Neural progenitor cell (in vitro differentiated cells): ENCODE data around the gene ZBED4. TPM values are rescaled to one million over a fixed set of nuclear protein-coding genes. Genes with fewer than 3 reads are reported as not detected.

ENCODE experiments used
- DNase-seq: peaks from one replicate; pipeline ENCODE4 v3.0.0-alpha.2; 2016; ENCODE audit warnings: low spot score
- H2AFZ ChIP-seq: fragments of 200-600 bp; sonication (generic); replicated peaks from 2 replicates; pipeline ENCODE4 v1.6.1; 2016; ENCODE audit warnings: antibody characterized with exemption
- H3F3A ChIP-seq: fragments of 200-600 bp; sonication (generic); 2 replicates; pipeline ENCODE4 v1.6.1; 2016; ENCODE audit warnings: antibody characterized with exemption, low read depth
- H3K27ac ChIP-seq: fragments of 200-600 bp; sonication (generic); 2 replicates; pipeline ENCODE4 v1.5.1; 2016; ENCODE audit warnings: mild to moderate bottlenecking
- H3K27me3 ChIP-seq: fragments of 200-600 bp; sonication (generic); 2 replicates; pipeline ENCODE4 v1.6.1; 2016; ENCODE audit warnings: mild to moderate bottlenecking, moderate library complexity
- H3K36me3 ChIP-seq: fragments of 200-600 bp; sonication (generic); 2 replicates; pipeline ENCODE4 v1.5.1; 2016
- H3K4me1 ChIP-seq: fragments of 200-600 bp; sonication (generic); 2 replicates; pipeline ENCODE4 v1.6.1; 2016; ENCODE audit warnings: mixed run types
- H3K4me2 ChIP-seq: fragments of 200-600 bp; sonication (generic); 2 replicates; pipeline ENCODE4 v1.6.1; 2016
- H3K4me3 ChIP-seq: fragments of 200-600 bp; sonication (generic); 2 replicates; pipeline ENCODE4 v1.5.1; 2016
- H3K79me2 ChIP-seq: fragments of 200-600 bp; sonication (generic); 2 replicates; pipeline ENCODE4 v1.6.1; 2016; ENCODE audit warnings: low read depth
- H3K9ac ChIP-seq: fragments of 200-600 bp; sonication (generic); 2 replicates; pipeline ENCODE4 v1.6.1; 2016
- H3K9me3 ChIP-seq: fragments of 200-600 bp; sonication (generic); 2 replicates; pipeline ENCODE4 v1.5.1; 2016; ENCODE audit warnings: low read depth
- H4K20me1 ChIP-seq: fragments of 200-600 bp; sonication (generic); 2 replicates; pipeline ENCODE4 v1.6.1; 2016; ENCODE audit warnings: low read depth
- H3K27ac Mint-ChIP-seq: 3 replicates; pipeline ENCODE4 v1.8.0; 2021; ENCODE audit warnings: mixed read lengths
- H3K27me3 Mint-ChIP-seq: 2 replicates; pipeline ENCODE4 v1.8.0; 2022; ENCODE audit warnings: low read depth, mild to moderate bottlenecking, inconsistent platforms, moderate library complexity, mixed read lengths; ENCODE audit not compliant: insufficient read depth
- H3K36me3 Mint-ChIP-seq: 3 replicates; pipeline ENCODE4 v1.8.0; 2021; ENCODE audit warnings: mixed read lengths
- H3K4me1 Mint-ChIP-seq: 3 replicates; pipeline ENCODE4 v1.8.0; 2021; ENCODE audit warnings: mixed read lengths
- H3K4me3 Mint-ChIP-seq: 3 replicates; pipeline ENCODE4 v1.8.0; 2021; ENCODE audit warnings: mild to moderate bottlenecking, moderate library complexity, mixed read lengths
- H3K9me3 Mint-ChIP-seq: 3 replicates; pipeline ENCODE4 v1.8.0; 2020; ENCODE audit warnings: mixed read lengths
- CTCF ChIP-seq: fragments of 200-600 bp; sonication (generic); IDR thresholded peaks from 2 replicates; pipeline ENCODE4 v1.5.1; 2017; ENCODE audit warnings: antibody characterized with exemption, mild to moderate bottlenecking
- EZH2 ChIP-seq: fragments of 200-600 bp; sonication (generic); IDR thresholded peaks from 2 replicates; pipeline ENCODE4 v1.6.1; 2017; ENCODE audit warnings: antibody characterized with exemption, mild to moderate bottlenecking, moderate library complexity
- EZH2phosphoT487 ChIP-seq: fragments of 200-600 bp; sonication (generic); IDR thresholded peaks from 2 replicates; pipeline ENCODE4 v1.6.1; 2017; ENCODE audit warnings: antibody characterized with exemption
- total RNA-seq: library from RNA; depleted of rRNA; stranded (reverse); fragments of >200 nt; gene quantifications from 2 replicates; pipeline ENCODE4 v1.2.3, GENCODE V29; 2015; ENCODE audit warnings: low replicate concordance

ZBED4 gene
- total RNA-seq, 1 donor from 2014 or later = 23.1 TPM

GRCh38 chr22:49863931-49864330, 10.3 kb downstream of the ZBED4 start:
- Histone ChIP-seq H3K9me3 (peaks cover 4% of the 10 kb centered on the region), H3K4me3 (no peak overlapping the region), H3F3A (peaks cover 3% of the 10 kb centered on the region), H3K36me3 (peaks cover 7% of the 10 kb centered on the region), H3K27me3 (no peaks in the 10 kb centered on the region), H3K79me2 (peaks cover 99% of the 10 kb centered on the region), H3K27ac (no peak overlapping the region), H2AFZ (no peak overlapping the region), H4K20me1 (peaks cover 21% of the 10 kb centered on the region), H3K9ac (no peak overlapping the region), H3K4me2 (no peak overlapping the region), H3K4me1 (no peaks in the 10 kb centered on the region)
- Mint-ChIP-seq H3K27me3 (no peaks in the 10 kb centered on the region), H3K4me1 (no peaks in the 10 kb centered on the region), H3K9me3 (peaks cover 61% of the 10 kb centered on the region), H3K36me3 (peaks cover 56% of the 10 kb centered on the region), H3K4me3 (no peak overlapping the region), H3K27ac (no peak overlapping the region)
- no peak for DNase-seq
- no peak for TF ChIP-seq EZH2
- TF ChIP-seq CTCF = no peak
- no peak for TF ChIP-seq EZH2phosphoT487

- H3K9me3 Mint-ChIP-seq = peaks cover 71% of the 10 kb centered on the region
- H3K4me3 ChIP-seq = no peak overlapping the region
- H3K36me3 Mint-ChIP-seq = peaks cover 66% of the 10 kb centered on the region
- no peaks in the 10 kb centered on the region for H3K27me3 Mint-ChIP-seq
- H3K79me2 ChIP-seq = peaks cover 99% of the 10 kb centered on the region
- no peak overlapping the region for H3K27ac Mint-ChIP-seq
- peaks cover 4% of the 10 kb centered on the region for H3K9me3 ChIP-seq
- no peaks in the 10 kb centered on the region for H3K4me1 Mint-ChIP-seq
- no peak for DNase-seq
- peaks cover 7% of the 10 kb centered on the region for H3K36me3 ChIP-seq
- no peak overlapping the region for H3K4me3 Mint-ChIP-seq
- H3F3A ChIP-seq = peaks cover 3% of the 10 kb centered on the region
- H2AFZ ChIP-seq = no peak overlapping the region
- TF ChIP-seq CTCF (no peak), EZH2phosphoT487 (no peak), EZH2 (no peak)
- H3K27me3 ChIP-seq = no peaks in the 10 kb centered on the region
- no peak overlapping the region for H3K4me2 ChIP-seq
- no peaks in the 10 kb centered on the region for H3K4me1 ChIP-seq
- H3K9ac ChIP-seq = no peak overlapping the region
- peaks cover 17% of the 10 kb centered on the region for H4K20me1 ChIP-seq
- H3K27ac ChIP-seq = no peak overlapping the region
These were observed 11.5 kb downstream of the ZBED4 start for GRCh38 chr22:49865156-49865555.

- Histone ChIP-seq H4K20me1 (peaks cover 15% of the 10 kb centered on the region), H3K9me3 (peaks cover 4% of the 10 kb centered on the region), H3K4me3 (no peak overlapping the region), H2AFZ (no peak overlapping the region), H3K36me3 (peaks cover 7% of the 10 kb centered on the region), H3K27ac (no peak overlapping the region), H3K27me3 (no peaks in the 10 kb centered on the region), H3K4me1 (no peaks in the 10 kb centered on the region), H3K9ac (no peak overlapping the region), H3K79me2 (peaks cover 99% of the 10 kb centered on the region), H3K4me2 (no peak overlapping the region), H3F3A (peaks cover 3% of the 10 kb centered on the region)
- Mint-ChIP-seq H3K36me3 (peaks cover 69% of the 10 kb centered on the region), H3K4me1 (no peaks in the 10 kb centered on the region), H3K27me3 (no peaks in the 10 kb centered on the region), H3K9me3 (peaks cover 75% of the 10 kb centered on the region), H3K4me3 (no peak overlapping the region), H3K27ac (no peak overlapping the region)
- DNase-seq = no peak
- no peak for TF ChIP-seq EZH2
- TF ChIP-seq EZH2phosphoT487 = no peak
- TF ChIP-seq CTCF = no peak
These were observed 12.5 kb downstream of the ZBED4 start for GRCh38 chr22:49866134-49866533.
